ENCODE results near the gene SORCS2.

DNA sequence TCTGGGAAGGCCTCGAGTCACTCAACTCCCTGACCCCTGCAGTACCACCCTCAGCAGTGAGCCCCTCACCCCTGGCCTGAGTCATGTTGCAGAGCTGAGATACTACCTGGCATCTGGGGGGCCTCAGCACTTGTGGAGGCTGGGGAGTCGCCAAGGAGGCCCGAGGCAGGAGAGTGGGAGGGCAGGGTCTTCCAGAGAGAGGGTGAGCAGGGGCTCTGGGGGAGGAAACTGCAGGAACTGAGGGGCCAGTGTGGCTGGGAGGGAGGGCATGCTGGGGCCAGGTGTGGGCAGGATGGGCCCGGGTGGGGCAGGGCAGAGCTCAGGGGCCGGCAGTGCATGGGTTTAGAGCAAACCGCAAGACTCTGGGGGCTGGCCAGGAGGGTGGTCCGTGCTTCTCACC is 59.7 kb downstream of the SORCS2 start:
- TF ChIP-seq, protein P1, sequence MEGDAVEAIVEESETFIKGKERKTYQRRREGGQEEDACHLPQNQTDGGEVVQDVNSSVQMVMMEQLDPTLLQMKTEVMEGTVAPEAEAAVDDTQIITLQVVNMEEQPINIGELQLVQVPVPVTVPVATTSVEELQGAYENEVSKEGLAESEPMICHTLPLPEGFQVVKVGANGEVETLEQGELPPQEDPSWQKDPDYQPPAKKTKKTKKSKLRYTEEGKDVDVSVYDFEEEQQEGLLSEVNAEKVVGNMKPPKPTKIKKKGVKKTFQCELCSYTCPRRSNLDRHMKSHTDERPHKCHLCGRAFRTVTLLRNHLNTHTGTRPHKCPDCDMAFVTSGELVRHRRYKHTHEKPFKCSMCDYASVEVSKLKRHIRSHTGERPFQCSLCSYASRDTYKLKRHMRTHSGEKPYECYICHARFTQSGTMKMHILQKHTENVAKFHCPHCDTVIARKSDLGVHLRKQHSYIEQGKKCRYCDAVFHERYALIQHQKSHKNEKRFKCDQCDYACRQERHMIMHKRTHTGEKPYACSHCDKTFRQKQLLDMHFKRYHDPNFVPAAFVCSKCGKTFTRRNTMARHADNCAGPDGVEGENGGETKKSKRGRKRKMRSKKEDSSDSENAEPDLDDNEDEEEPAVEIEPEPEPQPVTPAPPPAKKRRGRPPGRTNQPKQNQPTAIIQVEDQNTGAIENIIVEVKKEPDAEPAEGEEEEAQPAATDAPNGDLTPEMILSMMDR (IDR thresholded peaks at IDR 0.05; ENCODE audit: insufficient read depth, low read depth, low read length) = no peak
- TF ChIP-seq EZH2 (IDR thresholded peaks at IDR 0.05; ENCODE audit: insufficient read depth, low read length) = no peak

All from astrocyte (in vitro differentiated cells and primary cell).